ENCODE results near the gene EXPH5. TPM values are rescaled to one million over a fixed set of nuclear protein-coding genes. Genes with fewer than 3 reads are reported as not detected.

The EXPH5 gene
- total and polyA plus RNA-seq, 9 donors, result 0.12 to 5.7 (median 2.1) TPM

- Histone ChIP-seq H3K27me3 (no peaks in the 10 kb centered on the region), H3K36me3 (no peaks in the 10 kb centered on the region), H3K9me3 (no peaks in the 10 kb centered on the region), H3K4me3 (no peak overlapping the region), H3K27ac (no peak overlapping the region), H3K4me1 (ENCODE audit: insufficient read depth) (no peaks in the 10 kb centered on the region)
- no peak for DNase-seq
- intact Hi-C loops (cut with DNase I), result no loop called here
- TF ChIP-seq POLR2A (IDR thresholded peaks at IDR 0.05) (no peak), EP300 (IDR thresholded peaks at IDR 0.05) (no peak)
- TF ChIP-seq, protein P1, sequence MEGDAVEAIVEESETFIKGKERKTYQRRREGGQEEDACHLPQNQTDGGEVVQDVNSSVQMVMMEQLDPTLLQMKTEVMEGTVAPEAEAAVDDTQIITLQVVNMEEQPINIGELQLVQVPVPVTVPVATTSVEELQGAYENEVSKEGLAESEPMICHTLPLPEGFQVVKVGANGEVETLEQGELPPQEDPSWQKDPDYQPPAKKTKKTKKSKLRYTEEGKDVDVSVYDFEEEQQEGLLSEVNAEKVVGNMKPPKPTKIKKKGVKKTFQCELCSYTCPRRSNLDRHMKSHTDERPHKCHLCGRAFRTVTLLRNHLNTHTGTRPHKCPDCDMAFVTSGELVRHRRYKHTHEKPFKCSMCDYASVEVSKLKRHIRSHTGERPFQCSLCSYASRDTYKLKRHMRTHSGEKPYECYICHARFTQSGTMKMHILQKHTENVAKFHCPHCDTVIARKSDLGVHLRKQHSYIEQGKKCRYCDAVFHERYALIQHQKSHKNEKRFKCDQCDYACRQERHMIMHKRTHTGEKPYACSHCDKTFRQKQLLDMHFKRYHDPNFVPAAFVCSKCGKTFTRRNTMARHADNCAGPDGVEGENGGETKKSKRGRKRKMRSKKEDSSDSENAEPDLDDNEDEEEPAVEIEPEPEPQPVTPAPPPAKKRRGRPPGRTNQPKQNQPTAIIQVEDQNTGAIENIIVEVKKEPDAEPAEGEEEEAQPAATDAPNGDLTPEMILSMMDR (IDR thresholded peaks at IDR 0.05), result no peak
These were observed 8.6 kb downstream of the EXPH5 start for GRCh38 chr11:108584973-108585372.

- Histone ChIP-seq H3K4me3 (no peak overlapping the region), H3K36me3 (no peaks in the 10 kb centered on the region), H3K9me3 (no peaks in the 10 kb centered on the region), H3K27ac (no peak overlapping the region), H3K4me1 (ENCODE audit: insufficient read depth) (no peaks in the 10 kb centered on the region), H3K27me3 (no peaks in the 10 kb centered on the region)
- TF ChIP-seq EP300 (IDR thresholded peaks at IDR 0.05) (no peak), POLR2A (IDR thresholded peaks at IDR 0.05) (no peak)
- TF ChIP-seq, protein P1 (IDR thresholded peaks at IDR 0.05), result no peak
- intact Hi-C loops (cut with DNase I), result no loop called here
- no peak for DNase-seq
- WGBS, 3 donors, result 92 to 93% (median 92%) methylated on average over 2 of the region's 2 CpGs
These were observed 12.9 kb downstream of the EXPH5 start for GRCh38 chr11:108580645-108581044.

GRCh38 chr11:108580043-108580442 lies 13.5 kb downstream of the EXPH5 start:
- intact Hi-C loops (cut with DNase I), result no loop called here
- TF ChIP-seq EP300 (IDR thresholded peaks at IDR 0.05) (no peak), POLR2A (IDR thresholded peaks at IDR 0.05) (no peak)
- TF ChIP-seq, protein P1 (IDR thresholded peaks at IDR 0.05), result no peak
- Histone ChIP-seq H3K27ac (no peak overlapping the region), H3K36me3 (no peaks in the 10 kb centered on the region), H3K4me3 (no peak overlapping the region), H3K27me3 (no peaks in the 10 kb centered on the region), H3K9me3 (no peaks in the 10 kb centered on the region), H3K4me1 (ENCODE audit: insufficient read depth) (no peaks in the 10 kb centered on the region)
- no peak for DNase-seq

DNA sequence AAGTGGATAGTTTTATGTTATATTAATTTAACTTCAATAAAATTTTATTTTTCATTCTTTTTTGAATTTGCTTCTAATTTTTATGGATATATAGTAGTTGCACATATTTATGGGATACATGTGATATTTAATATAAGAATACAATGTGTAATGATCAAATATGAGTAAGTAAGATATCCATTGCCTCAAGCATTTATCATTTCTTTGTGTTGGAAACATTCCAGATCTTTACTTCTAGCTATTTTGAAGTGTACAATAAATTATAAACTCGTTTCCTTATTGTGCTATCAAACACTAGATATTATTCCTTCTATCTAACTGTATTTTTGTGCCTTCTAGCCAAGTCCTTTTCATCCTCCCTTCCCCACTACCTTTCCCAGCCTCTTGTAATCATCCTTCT lies 17.0 kb downstream of the EXPH5 start:
- TF ChIP-seq, protein P1 (IDR thresholded peaks at IDR 0.05), result no peak
- TF ChIP-seq POLR2A (IDR thresholded peaks at IDR 0.05) (no peak), EP300 (IDR thresholded peaks at IDR 0.05) (no peak)
- intact Hi-C loops (cut with DNase I), result no loop called here
- H3K4me1 ChIP-seq (ENCODE audit: insufficient read depth), result no peaks in the 10 kb centered on the region
- no peak for DNase-seq
- no peaks in the 10 kb centered on the region for H3K9me3 ChIP-seq
- H3K27me3 ChIP-seq, result no peaks in the 10 kb centered on the region
- no peaks in the 10 kb centered on the region for H3K36me3 ChIP-seq
- H3K27ac ChIP-seq, result no peak overlapping the region
- no peak overlapping the region for H3K4me3 ChIP-seq
- 26 to 39% (median 27%) methylated on average over 1 of the region's 1 CpG for WGBS, 3 donors

DNA sequence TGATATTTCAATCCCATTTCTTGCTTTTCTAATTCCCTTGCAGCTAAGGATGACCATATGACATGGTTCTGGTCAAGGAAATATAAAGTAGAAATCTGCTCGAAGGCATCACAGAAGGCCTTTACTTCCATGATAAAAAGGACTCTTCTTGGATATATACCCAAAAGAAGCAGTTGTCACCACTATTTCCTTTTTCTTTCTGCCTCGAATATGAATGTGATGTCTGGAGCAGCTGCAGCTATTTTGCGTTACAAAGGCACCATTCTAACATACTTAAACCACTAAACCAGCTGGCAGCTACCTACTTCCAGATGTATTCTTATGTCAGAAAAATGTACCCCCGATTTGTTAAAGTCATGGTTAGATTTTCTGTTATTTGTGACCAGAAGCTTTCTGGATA lies 18.9 kb downstream of the EXPH5 start:
- Histone ChIP-seq H3K27me3 (no peaks in the 10 kb centered on the region), H3K4me3 (no peak overlapping the region), H3K27ac (no peak overlapping the region), H3K36me3 (no peaks in the 10 kb centered on the region), H3K9me3 (no peaks in the 10 kb centered on the region), H3K4me1 (ENCODE audit: insufficient read depth) (no peaks in the 10 kb centered on the region)
- DNase-seq, result no peak
- TF ChIP-seq, protein P1 (IDR thresholded peaks at IDR 0.05), result no peak
- no peak for TF ChIP-seq EP300 (IDR thresholded peaks at IDR 0.05)
- no peak for TF ChIP-seq POLR2A (IDR thresholded peaks at IDR 0.05)
- intact Hi-C loops (cut with DNase I), result no loop called here
- WGBS, 3 donors, result 90 to 95% (median 92%) methylated on average over 4 of the region's 4 CpGs
